NCI-H2171 (cell line): ENCODE measurements around the gene MAP4.
"Not testable (repeated sequence)": the region's sequence is repeated elsewhere in the genome, so short reads cannot be mapped to it uniquely, and the experiment has no call there.

Experiments
- DNase-seq: peaks from one replicate; lab custom pipeline; 2025; lab: John Stamatoyannopoulos, UW

Gene MAP4, protein sequence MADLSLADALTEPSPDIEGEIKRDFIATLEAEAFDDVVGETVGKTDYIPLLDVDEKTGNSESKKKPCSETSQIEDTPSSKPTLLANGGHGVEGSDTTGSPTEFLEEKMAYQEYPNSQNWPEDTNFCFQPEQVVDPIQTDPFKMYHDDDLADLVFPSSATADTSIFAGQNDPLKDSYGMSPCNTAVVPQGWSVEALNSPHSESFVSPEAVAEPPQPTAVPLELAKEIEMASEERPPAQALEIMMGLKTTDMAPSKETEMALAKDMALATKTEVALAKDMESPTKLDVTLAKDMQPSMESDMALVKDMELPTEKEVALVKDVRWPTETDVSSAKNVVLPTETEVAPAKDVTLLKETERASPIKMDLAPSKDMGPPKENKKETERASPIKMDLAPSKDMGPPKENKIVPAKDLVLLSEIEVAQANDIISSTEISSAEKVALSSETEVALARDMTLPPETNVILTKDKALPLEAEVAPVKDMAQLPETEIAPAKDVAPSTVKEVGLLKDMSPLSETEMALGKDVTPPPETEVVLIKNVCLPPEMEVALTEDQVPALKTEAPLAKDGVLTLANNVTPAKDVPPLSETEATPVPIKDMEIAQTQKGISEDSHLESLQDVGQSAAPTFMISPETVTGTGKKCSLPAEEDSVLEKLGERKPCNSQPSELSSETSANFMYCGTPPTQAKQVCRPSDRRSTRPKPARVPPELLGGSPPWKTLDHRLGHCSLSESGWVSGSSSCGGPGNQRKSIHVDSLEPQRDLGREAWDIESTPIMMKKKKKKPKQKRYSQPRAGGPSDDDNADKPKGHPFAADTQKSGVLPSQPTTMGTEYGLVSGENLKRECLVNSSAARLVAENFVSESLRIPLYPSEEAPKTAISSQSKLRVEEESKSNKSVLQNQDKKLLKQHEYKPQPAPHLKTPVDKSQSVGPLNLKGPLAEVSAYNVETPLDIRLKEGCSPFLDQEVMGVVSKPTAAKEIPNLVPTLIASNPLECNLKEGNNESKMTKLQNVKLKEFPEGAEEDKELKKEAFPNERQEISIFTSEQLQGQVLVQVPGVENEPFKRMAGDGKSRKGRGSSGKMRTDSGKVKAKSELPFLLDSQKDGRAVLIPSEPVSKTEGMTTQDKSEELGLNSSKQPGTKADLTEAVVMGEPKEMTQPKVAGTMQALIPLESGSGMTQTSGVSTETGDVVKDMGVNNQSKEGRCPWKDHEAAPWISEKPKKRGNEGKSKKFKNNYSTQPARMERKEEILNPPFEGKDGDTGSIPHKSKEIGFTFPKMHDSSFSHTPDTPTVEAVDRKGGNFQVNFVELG (N-terminal part only)

DNA sequence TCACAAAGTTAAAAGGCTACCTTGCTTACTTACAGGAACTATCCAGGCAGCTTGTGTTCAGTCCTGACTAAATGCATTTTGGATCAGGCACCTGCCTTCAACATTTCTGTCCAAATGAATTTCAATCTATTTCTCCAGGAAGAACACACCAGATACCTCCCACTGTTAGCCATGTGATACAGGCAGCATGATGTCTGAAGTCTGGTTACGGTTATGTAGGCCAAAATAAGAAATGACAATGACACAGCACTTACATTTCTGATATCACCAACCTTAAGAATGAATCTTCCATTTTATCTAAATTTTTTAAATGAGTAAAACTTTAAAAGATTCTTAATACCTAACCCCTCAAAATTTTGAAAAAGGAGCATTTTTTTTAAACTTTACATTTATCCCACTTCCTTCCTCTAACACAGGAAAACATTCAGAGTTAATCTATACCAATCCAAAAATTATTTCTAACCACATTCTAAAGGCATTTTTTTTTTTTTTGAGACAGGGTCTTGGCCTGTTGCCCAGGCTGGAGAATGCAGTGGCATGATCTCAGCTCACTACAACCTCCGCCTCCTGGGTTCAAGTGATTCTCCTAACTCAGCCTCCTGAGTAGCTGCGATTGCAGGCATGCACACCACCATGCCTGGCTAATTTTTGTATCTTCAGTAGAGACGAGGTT, at the start of gene MAP4:
MAP4 (minus strand) TSS at position 116 of the 673 bp plus-strand sequence. CDS start 17,556 bp downstream, outside the sequence.
- DNase-seq: no peak

- no peak for DNase-seq
These were observed 48.8 kb upstream of the MAP4 start for GRCh38 chr3:48065035-48065434.

GRCh38 chr3:48064292-48064829, 48.1 kb upstream of the MAP4 start:
- no peak for DNase-seq

DNA sequence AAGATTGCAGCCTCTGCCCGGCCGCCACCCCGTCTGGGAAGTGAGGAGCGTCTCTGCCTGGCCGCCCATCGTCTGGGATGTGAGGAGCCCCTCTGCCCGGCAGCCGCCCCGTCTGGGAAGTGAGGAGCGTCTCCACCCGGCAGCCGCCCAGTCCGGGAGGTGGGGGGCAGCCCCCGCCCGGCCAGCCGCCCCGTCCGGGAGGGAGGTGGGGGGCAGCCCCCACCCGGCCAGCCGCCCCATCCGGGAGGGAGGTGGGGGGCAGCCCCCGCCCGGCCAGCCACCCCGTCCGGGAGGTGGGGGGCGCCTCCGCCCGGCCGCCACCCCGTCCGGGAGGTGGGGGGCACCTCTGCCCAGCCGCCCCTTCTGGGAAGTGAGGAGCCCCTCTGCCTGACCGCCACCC, 45.4 kb upstream of the MAP4 start:
- DNase-seq: not testable (repeated sequence)

DNA sequence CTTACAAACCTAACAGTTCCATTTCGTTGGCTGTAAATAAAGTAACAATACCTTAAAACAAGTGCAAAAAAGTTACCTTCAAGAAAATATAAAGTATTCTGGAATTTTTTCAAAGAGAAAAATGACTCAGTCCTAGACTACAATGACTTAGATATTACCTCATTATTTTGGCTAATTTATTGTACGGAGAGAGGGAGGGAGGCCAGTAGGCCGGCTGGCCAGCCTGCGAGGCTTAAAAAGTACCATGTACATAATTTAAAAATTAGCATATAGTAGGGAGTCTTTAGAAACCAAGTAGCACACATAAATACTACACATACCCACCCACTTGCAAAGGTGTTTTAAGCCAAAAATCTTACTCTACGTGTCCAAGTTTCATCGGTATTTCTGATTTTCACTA, 41.9 kb upstream of the MAP4 start:
- no peak for DNase-seq

DNA sequence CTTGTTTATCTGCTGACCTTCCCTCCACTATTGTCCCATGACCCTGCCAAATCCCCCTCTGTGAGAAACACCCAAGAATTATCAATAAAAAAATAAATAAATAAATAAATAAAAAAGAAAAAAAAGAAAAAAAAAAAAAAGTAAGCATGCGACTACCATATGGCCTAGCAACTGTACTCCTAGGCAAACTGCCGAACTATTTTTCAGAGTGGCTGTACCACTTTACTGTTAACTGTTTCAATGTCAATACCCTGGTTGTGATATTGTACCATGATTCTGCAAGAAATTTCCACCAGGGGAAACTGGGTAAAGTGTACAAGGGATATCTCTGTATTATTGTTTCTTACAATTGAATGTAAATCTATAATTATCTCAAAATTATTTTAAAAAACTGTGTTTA, 41.3 kb upstream of the MAP4 start:
- DNase-seq: no peak

DNA sequence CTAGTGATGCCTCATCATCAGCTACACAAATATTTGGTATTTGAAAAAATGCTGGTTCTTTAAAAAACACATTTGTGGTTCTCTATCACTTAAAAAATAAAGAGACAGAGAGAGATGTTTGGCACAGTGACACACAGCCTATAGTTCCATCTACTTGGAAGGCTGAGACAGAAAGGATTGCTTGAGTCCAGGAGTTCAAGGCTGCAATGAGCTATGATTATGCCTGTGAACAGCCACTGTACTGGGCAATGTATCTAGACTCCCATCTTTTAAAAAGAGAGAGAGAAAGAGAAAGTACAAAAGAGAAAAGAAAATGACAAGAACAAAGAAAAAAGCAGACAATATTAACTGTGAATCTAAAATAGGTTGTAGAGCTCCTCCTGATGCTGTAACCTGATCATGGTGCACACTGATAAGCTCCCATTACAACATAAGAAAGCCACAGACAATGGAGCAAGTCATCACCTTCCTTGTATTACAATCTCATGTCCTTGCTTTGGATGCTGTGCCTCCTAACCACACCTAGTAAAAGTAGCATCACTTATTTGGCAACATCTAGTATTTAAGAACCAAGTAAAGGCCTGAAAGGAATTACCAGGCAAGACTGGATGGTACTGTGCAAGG, 31.7 kb upstream of the MAP4 start:
- DNase-seq: no peak

DNA sequence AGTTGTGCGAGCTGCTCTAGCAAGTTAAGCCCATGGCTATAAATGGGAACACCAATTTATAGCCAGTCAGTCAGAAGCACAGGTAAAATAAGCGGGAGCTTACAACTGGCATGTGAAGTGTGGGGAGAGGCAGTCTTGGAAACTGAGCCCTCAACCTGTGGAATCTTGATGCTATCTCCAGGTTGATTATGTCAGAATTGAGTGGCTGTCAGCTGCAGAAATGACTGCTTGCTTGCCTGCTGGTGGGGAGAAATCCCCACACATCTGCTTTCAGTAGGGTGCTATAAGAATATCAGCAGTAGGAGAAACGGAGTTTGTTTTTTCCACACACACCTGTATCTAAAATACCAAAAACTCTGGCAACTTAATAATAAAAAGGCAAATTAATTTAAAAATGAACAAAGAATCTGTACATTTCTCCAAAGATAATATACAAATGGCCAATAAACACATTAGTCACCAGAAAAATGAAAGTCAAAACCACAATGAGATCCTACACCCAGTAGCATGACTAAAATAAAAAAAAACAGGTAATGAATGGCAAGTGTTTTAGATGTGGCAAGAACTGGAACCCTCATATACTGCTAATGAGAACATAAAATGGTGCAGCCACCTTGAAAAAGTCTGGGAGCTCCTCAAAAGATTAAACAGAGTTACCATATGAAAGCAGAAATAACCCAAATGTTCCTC, 26.0 kb upstream of the MAP4 start:
- no peak for DNase-seq

DNA sequence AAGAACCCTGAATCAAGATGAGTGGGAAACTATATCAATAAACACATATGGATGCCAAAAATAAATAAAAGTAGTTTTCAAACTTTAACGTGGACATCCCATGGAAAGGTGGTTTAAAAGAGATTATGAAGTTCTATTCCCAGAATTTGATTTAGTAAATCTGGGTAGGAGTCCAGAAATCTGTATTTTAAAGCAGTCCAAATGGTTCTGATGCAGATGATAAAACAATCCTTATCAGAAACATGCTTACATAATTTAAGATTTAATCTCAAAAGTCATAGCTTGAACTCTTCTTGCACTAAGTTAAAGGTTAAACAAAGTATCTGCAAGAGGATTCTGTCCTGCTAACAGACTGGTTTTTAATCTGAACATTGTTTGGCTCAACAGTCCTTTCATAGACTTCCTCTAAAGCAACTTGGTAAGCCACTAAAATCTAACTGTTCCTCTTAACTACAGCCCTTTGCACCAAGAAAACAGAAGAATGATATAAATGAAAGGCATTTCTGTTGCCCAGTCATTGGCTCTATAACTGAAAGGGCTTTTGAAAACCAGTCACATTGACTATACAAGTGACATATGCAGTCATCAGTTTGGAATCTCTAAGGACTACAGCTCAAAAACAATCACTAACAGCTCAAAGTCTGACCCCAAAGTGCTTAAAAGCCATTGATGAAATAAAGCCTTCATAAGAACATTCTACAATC, 23.4 kb upstream of the MAP4 start:
- DNase-seq: no peak

DNA sequence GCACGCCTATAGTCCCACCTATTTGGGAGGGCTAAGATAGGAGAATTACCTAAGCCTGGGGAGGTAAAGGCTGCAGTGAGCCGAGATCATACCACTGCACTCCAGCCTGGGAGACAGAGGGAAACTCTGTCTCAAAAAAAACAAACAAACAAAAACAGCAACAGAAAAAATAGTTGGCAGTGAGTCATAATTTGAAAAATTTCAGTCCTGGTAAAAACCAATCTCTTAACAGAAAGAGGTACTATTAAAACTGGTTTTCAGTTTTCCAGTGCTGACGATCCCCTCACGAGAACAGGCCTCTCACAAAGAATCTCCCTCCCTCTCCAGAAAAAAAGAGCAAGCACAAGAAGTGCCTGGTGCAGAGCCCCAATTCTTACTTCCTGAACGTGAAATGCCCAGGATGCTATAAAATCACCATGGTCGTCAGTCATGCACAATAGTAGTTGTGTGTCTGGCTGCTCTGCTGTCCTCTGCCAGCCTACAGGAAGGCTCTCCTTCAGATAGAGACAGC, 22.8 kb upstream of the MAP4 start:
- DNase-seq: no peak

DNA sequence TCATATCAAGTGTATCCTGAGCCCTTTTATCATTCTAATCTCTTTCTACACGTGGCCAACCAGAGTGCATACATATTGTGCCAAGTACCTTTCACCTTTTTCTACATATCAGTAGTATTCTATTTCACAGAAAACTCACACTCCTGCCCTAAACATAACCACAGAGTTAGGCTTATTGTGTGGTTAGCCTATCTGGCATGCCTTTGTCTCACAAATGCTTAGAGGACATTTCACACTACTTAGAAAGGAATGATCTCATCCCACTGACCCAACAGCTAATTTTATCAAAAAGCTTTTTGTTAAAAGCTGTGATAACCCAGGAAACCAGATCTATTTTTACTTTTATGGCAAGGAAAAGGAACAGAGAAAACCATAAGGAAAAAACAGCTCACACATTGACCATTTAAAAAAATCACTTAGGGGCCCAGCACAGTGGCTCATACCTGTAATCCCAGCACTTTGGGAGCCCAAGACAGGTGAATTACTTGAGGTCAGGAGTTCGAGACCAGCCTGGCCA, 17.8 kb upstream of the MAP4 start:
- no peak for DNase-seq

GRCh38 chr3:48030188-48030587, 14.0 kb upstream of the MAP4 start:
- DNase-seq: no peak

DNA sequence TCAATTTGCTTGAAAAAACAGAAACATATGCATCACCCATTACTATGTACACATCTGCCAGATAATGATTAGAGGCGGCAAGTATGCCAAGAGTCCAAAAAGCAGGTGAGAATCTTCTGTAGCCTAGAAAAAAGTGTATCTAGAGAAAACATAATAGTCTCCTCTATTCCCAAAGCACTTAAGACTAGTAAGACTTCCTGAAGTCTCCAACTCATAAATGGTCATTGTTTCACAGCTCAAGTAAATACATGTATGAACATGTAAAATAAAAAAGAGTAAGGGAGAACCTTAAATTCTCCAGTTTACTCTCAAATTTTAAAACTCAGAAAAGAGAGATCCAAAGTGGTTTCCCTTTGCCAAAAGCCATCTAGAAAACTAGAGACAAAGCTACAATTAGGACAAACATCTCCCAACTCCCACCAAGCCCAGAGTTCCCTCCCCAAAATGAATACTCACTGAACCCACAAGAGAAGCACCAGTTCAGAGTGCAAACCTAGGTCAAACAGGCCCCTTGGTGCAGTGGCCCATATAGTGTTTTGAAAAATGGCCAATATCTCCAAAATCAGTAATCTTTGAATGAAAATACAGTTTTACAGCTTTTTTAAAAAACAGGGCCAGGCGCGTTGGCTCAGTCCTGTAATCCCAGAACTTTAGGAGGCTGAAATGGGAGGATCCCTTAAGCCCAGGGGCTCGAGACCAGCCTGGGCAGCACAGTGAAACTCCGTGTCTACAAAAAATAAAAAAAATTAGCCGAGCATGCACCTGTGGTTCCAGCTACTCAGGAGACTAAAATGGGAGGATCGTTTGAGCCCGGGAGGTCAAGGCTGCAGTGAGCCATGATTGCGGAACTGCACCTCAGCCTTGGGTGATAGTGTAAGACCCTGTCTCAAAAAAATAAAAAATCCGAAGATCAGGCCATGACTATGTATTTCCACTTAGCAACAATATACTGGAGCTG, 11.0 kb upstream of the MAP4 start:
- no peak for DNase-seq

DNA sequence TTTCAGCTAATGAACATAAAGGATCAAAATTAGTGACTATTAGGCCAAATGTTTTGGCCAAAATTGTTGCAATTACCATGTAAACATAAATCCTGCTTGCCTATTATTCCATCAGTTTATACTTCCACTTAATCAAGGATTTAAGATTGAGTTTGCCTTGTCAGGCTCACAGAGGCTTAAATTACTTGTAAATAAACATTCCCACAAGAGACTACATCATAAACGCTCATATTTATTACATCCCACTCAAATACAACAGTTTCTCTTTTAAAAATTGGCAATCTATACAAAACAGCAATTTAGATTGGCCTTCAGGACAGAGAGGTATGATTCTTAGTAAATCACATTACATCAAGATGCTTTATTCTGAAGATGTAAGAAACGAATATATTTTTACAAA, 9.9 kb upstream of the MAP4 start:
- DNase-seq: no peak

- DNase-seq: no peak
These were observed 8.2 kb upstream of the MAP4 start for GRCh38 chr3:48024401-48024800.

DNA sequence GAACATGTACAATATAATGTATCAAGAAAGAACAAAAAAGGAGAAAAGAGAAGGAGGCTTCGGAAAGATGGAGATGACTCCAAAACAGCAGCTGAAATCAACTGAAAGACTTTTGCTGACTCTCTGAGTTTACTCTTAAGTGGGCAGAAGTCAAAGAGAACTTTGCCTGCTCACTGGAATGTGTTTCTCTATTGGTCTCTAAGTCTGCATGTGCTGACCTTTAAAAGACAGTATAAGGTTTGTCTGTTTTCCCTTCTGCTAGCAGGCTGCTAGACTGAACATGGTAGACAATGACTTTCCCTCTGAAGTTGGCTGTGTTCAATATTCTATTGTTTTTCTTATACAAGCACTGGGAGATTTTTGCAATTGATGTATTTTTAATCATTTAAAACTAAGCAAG, 7.2 kb upstream of the MAP4 start:
- DNase-seq: no peak

GRCh38 chr3:48022178-48022577, 6.0 kb upstream of the MAP4 start:
- DNase-seq: no peak

DNA sequence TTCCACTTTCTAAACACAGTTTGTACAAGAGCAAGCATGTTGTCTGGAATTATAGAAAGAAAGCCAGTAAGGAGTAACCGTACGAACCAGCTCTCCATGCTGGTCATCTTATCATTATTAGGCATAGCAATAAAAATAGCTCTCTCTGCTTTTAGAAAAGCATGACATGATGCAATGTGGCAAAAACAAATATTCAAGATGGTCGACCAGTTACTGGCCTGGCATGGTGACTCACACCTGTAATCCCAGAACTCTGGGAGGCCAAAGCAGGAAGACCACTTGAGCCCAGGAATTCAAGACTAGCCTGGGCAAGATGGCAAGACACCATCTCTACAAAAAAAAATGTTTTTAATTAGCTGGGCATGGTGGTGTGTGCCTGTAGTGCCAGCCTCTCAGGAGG, 2.6 kb upstream of the MAP4 start:
- no peak for DNase-seq
